Activated CD4-positive, alpha-beta T cell treated with anti-CD3 and anti-CD28 coated beads, Interleukin-2, amount 10 ng/mL, durations not matched to agents 24 days and 14 days (primary cell): ENCODE measurements around the gene CNTN4. TPM values are rescaled to one million over a fixed set of nuclear protein-coding genes. Genes with fewer than 3 reads are reported as not detected.

Experiments
- DNase-seq: peaks from one replicate; pipeline ENCODE4 v3.0.0; 2022
- H3K27ac Mint-ChIP-seq: one replicate; pipeline ENCODE4 v1.8.0; 2022; ENCODE audit warnings: mild to moderate bottlenecking, mixed read lengths
- H3K27me3 Mint-ChIP-seq: one replicate; pipeline ENCODE4 v1.8.0; 2022; ENCODE audit warnings: mixed read lengths
- H3K36me3 Mint-ChIP-seq: one replicate; pipeline ENCODE4 v1.8.0; 2022; ENCODE audit warnings: low read depth, mild to moderate bottlenecking, mixed read lengths
- H3K4me1 Mint-ChIP-seq: one replicate; pipeline ENCODE4 v1.8.0; 2021; ENCODE audit warnings: mixed read lengths
- H3K4me3 Mint-ChIP-seq: one replicate; pipeline ENCODE4 v1.8.0; 2022; ENCODE audit warnings: mild to moderate bottlenecking, moderate library complexity, mixed read lengths
- H3K9me3 Mint-ChIP-seq: one replicate; pipeline ENCODE4 v1.8.0; 2021; ENCODE audit warnings: mixed read lengths
- intact Hi-C: fragments of 100-400 bp; cut with micrococcal nuclease; formaldehyde crosslinking; loops from one replicate; pipeline ENCODE4 v1.15.1; 2023
- total RNA-seq: library from RNA; stranded (reverse); gene quantifications from 2 replicates; pipeline ENCODE4 v1.2.3, GENCODE V29; 2022

CNTN4 gene
- total RNA-seq, 1 donor from 2014 or later, result not detected

DNA sequence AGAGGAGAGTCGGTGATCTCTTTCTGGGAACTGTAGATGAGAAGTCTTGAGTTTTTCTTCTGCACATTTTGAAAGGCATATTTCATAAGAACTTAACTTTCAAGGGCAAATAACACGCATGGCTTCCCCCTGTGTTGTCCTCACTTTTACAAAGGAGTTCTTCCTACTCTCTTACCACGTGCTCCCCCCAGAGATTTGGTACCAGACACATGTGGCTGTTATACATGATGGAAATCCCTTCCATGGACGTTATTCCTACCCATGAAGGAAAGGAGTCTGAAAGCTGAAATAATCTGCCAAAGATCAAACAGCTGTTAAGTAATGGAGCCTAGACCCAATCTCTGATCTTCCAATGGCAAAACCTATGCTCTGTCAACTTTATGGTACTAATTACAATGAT is 1007.1 kb downstream of the CNTN4 start:
- H3K4me3 Mint-ChIP-seq, result no peak overlapping the region
- intact Hi-C loops, result no loop called here
- no peaks in the 10 kb centered on the region for H3K36me3 Mint-ChIP-seq
- peaks cover 2% of the 10 kb centered on the region for H3K4me1 Mint-ChIP-seq
- peaks cover 17% of the 10 kb centered on the region for H3K27me3 Mint-ChIP-seq
- DNase-seq, result no peak
- H3K9me3 Mint-ChIP-seq, result no peaks in the 10 kb centered on the region
- no peak overlapping the region for H3K27ac Mint-ChIP-seq

DNA sequence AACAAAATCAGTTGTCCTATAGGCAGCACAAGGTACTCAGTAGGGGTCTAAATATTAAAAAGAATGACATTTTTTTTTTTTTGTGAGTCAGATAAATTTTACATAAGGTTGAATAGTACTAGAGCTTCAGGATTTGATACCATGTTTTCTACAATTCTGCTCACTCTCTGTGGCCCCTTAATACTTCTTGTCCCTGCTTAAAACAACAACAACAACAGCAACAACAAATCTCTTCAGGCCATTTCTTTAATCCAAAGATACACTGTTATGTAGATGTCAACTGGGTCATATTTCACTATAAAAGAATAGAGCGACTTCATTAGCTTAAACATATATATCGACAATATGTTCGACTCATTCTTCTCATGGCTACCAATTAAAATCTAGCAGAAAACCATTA is 1008.5 kb downstream of the CNTN4 start:
- H3K27ac Mint-ChIP-seq, result no peak overlapping the region

More for the DNA sequence above, 1008.5 kb downstream of the CNTN4 start:
- no peaks in the 10 kb centered on the region for H3K36me3 Mint-ChIP-seq
- peaks cover 17% of the 10 kb centered on the region for H3K27me3 Mint-ChIP-seq
- peaks cover 2% of the 10 kb centered on the region for H3K4me1 Mint-ChIP-seq
- no peaks in the 10 kb centered on the region for H3K9me3 Mint-ChIP-seq
- intact Hi-C loops, result no loop called here
- no peak overlapping the region for H3K4me3 Mint-ChIP-seq
- DNase-seq, result no peak
